ENCODE data around the gene PIBF1. TPM values are rescaled to one million over a fixed set of nuclear protein-coding genes. Genes with fewer than 3 reads are reported as not detected.

Gene PIBF1
- total RNA-seq, 4 donors from 2014 or later = 19.4 to 63.8 (median 40.2) TPM

GRCh38 chr13:73054712-73055111, 272.8 kb downstream of the PIBF1 start:
- Histone ChIP-seq H3K27me3 (peaks cover 0 to 2% of the 10 kb centered on the region in 2 donors), H3K27ac (no peak overlapping the region), H3K36me3 (no peaks in the 10 kb centered on the region), H3K4me3 (no peak overlapping the region), H3K9me3 (no peaks in the 10 kb centered on the region), H3K4me1 (peaks cover 0 to 6% (median 3%) of the 10 kb centered on the region in 4 donors)
- no peak for TF ChIP-seq CTCF (IDR thresholded peaks at IDR 0.05)
- TF ChIP-seq POLR2A (IDR thresholded peaks at IDR 0.05) = no peak
- no peak for TF ChIP-seq EP300 (IDR thresholded peaks at IDR 0.05)
- 59 to 66% methylated on average over 5 of the region's 5 CpGs for WGBS, 2 donors
- no peak for DNase-seq (ENCODE audit: low spot score in 2 of 2)

- Histone ChIP-seq H3K4me3 (peak overlapping the region in 1 of 4 donors; percentile 16), H3K4me1 (peaks cover 0 to 13% (median 3%) of the 10 kb centered on the region in 4 donors), H3K9me3 (no peaks in the 10 kb centered on the region), H3K27me3 (peaks cover 0 to 2% of the 10 kb centered on the region in 2 donors), H3K36me3 (no peaks in the 10 kb centered on the region), H3K27ac (peak overlapping the region in 3 of 4 donors; percentile 4 to 36 (median 35))
- 59 to 66% methylated on average over 8 of the region's 8 CpGs for WGBS, 2 donors
- no peak for TF ChIP-seq EP300 (IDR thresholded peaks at IDR 0.05)
- no peak for TF ChIP-seq CTCF (IDR thresholded peaks at IDR 0.05)
- no peak for TF ChIP-seq POLR2A (IDR thresholded peaks at IDR 0.05)
- DNase-seq (ENCODE audit: low spot score in 2 of 2) = no peak
Measured at GRCh38 chr13:73055813-73056564, 274.1 kb downstream of the PIBF1 start.

- peaks cover 0 to 17% (median 3%) of the 10 kb centered on the region in 4 donors for H3K4me1 ChIP-seq
- no peak for TF ChIP-seq POLR2A (IDR thresholded peaks at IDR 0.05)
- no peak for TF ChIP-seq CTCF (IDR thresholded peaks at IDR 0.05)
- no peak for TF ChIP-seq EP300 (IDR thresholded peaks at IDR 0.05)
- 83% methylated on average over 4 of the region's 4 CpGs for WGBS, 2 donors
Measured at GRCh38 chr13:73056565-73056962, 274.6 kb downstream of the PIBF1 start.

GRCh38 chr13:73057284-73058063, 275.5 kb downstream of the PIBF1 start:
- H3K27me3 ChIP-seq = peaks cover 0 to 2% of the 10 kb centered on the region in 2 donors
- WGBS, 2 donors = 80 to 81% methylated on average over 4 of the region's 4 CpGs
- H3K4me1 ChIP-seq = peaks cover 0 to 17% (median 3%) of the 10 kb centered on the region in 4 donors
- H3K4me3 ChIP-seq = peak overlapping the region in 2 of 4 donors; percentile 77 to 93
- no peaks in the 10 kb centered on the region for H3K36me3 ChIP-seq
- peak overlapping the region in 3 of 4 donors; percentile 41 to 73 (median 62) for H3K27ac ChIP-seq
- H3K9me3 ChIP-seq = no peaks in the 10 kb centered on the region
- DNase-seq (ENCODE audit: low spot score in 2 of 2) = no peak
- no peak for TF ChIP-seq EP300 (IDR thresholded peaks at IDR 0.05)
- TF ChIP-seq POLR2A (IDR thresholded peaks at IDR 0.05) = no peak
- no peak for TF ChIP-seq CTCF (IDR thresholded peaks at IDR 0.05)

More at GRCh38 chr13:73056565-73056962, 274.6 kb downstream of the PIBF1 start:
- Histone ChIP-seq H3K36me3 (no peaks in the 10 kb centered on the region), H3K27me3 (peaks cover 0 to 2% of the 10 kb centered on the region in 2 donors), H3K27ac (peak overlapping the region in 2 of 4 donors; percentile 35 to 73), H3K9me3 (no peaks in the 10 kb centered on the region), H3K4me3 (peak overlapping the region in 1 of 4 donors; percentile 93)
- DNase-seq (ENCODE audit: low spot score in 2 of 2) = no peak

GRCh38 chr13:73058064-73058313, 276.1 kb downstream of the PIBF1 start:
- Histone ChIP-seq H3K27me3 (peaks cover 0 to 2% of the 10 kb centered on the region in 2 donors), H3K27ac (peak overlapping the region; percentile 3 to 73 (median 52)), H3K4me1 (peaks cover 0 to 17% (median 3%) of the 10 kb centered on the region in 4 donors), H3K36me3 (no peaks in the 10 kb centered on the region), H3K9me3 (no peaks in the 10 kb centered on the region), H3K4me3 (peak overlapping the region; percentile 77 to 93 (median 90))
- TF ChIP-seq EP300 (IDR thresholded peaks at IDR 0.05) (no peak), POLR2A (IDR thresholded peaks at IDR 0.05) (no peak), CTCF (IDR thresholded peaks at IDR 0.05) (no peak)
- DNase-seq (ENCODE audit: low spot score in 2 of 2) = no peak
- 20% methylated on average over 6 of the region's 6 CpGs for WGBS, 2 donors

Data from tibial nerve (tissue), 4 donors.